ENCODE measurements around the gene TOMM34.
A peak's percentile ranks its signal among the peaks of the same experiment; 100 is the strongest.

TOMM34 gene

DNA sequence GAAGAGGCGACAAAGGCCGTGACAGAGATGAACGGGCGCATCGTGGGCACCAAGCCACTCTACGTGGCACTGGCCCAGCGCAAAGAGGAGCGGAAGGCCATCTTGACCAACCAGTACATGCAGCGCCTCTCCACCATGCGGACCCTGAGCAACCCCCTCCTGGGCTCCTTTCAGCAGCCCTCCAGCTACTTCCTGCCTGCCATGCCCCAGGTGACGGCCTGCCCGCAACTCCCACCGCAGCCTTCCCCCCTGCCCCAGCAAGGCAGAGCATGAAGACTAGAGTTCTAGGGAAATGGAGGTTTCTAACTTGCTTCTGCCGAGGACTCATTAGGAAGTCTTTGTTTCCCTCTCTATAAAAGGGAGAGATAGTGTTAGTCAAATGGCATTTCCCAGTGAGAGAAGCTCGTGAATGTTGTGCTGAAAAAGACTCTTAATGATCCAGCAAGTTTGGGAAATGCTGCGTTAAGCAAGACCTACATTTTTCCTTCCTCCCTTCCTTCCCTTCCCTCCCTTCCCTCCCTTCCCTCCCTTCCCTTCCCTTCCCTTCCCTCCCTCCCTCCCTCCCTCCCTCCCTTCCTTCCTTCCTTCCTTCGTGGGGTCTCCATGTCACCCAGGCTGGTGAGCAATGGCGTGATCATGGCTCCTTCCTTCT is 29.6 kb downstream of the TOMM34 start:
- no peak for DNase-seq

- no peak for DNase-seq
These were observed 31.6 kb downstream of the TOMM34 start for GRCh38 chr20:44928595-44928994.

- DNase-seq: no peak
These were observed 35.7 kb downstream of the TOMM34 start for GRCh38 chr20:44924541-44924940.

DNA sequence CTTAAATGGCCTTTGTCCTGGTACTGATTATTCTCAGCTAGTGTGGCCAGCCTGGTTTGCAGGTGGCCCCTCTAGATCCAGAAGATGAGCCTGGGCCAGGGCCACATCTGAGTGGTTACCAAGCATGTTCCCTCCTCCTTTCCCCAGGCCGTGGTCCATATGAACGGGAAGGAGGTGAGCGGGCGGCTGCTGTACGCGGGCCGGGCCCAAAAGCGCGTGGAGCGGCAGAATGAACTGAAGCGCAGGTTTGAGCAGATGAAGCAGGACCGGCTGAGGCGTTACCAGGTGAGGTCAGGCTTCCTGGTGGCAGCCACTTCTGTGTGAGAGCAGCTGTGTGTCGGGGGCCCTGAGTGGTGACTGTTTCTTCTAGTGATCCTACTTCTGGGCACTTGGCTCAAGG is 38.8 kb downstream of the TOMM34 start:
- no peak for DNase-seq

GRCh38 chr20:44918761-44919160 is 41.4 kb downstream of the TOMM34 start:
- no peak for DNase-seq

DNA sequence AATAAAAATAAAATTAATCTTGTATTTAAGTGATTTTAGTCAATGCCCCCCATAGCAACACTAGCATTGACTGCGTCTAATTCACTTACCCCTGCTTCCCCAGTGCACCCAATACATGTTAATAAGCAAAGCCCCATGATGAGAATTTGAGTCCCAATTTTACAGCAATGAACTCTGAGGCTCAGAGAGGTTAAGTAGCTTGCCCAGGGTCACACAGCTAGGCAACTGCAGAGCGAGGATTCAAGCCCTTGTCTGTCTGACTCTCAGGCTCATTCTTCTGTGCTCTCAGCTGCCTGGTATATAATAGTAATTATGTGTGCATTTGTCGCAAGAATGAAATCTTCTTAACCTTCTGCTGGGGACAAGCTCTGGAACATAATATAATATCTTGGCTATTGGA is 41.9 kb downstream of the TOMM34 start:
- no peak for DNase-seq

GRCh38 chr20:44917399-44917798 is 42.8 kb downstream of the TOMM34 start:
- no peak for DNase-seq

DNA sequence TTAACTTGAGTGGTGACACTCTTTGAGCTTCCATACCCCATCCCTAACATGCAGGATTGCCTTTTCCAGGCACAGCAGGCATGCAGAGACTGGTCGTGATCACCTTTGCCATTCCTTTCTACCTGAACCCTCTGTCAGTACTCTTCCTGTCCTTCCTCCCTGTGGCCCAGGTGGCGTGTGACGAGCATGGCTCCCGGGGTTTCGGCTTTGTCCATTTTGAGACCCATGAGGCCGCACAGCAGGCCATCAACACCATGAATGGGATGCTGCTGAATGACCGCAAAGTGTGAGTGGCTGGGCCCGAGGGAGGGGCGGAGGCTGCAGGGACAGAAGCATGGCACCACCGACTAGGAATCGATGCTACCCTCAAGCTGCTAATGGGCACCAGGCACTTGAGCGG is 43.6 kb downstream of the TOMM34 start:
- DNase-seq: no peak

GRCh38 chr20:44914924-44915323 is 45.3 kb downstream of the TOMM34 start:
- no peak for DNase-seq

- no peak for DNase-seq
These were observed 48.0 kb downstream of the TOMM34 start for GRCh38 chr20:44912189-44912588.

DNA sequence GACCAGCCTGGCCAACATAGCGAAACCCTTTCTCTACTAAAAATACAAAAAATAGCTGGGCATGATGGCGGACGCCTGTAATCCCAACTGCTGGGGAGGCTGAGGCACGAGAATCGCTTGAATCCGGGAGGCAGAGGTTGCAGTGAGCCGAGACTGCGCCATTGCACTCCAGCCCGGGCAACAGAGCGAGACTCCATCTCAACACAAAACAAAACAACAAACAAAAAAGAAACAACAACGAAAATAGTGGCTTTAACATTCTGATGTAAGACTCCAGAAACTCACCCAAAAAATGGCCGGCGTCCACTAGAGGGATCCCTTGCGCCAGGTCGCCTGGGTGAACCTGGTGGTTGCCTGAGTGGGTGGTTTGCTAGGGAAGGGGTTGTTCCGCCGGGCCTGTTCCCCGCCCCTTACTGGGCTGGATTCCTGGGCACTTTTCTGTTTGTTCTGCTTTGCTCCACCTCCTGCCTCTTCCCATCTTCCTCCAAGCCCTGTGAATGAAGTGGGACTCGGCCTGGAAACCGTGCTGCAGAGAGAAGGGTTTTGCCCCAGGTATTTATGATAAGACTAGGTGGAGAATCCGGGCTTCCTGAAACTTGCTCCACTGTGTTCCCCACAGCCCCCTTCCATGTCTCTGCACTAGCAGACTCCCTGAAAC is 48.8 kb downstream of the TOMM34 start:
- DNase-seq: peak; percentile 47

DNA sequence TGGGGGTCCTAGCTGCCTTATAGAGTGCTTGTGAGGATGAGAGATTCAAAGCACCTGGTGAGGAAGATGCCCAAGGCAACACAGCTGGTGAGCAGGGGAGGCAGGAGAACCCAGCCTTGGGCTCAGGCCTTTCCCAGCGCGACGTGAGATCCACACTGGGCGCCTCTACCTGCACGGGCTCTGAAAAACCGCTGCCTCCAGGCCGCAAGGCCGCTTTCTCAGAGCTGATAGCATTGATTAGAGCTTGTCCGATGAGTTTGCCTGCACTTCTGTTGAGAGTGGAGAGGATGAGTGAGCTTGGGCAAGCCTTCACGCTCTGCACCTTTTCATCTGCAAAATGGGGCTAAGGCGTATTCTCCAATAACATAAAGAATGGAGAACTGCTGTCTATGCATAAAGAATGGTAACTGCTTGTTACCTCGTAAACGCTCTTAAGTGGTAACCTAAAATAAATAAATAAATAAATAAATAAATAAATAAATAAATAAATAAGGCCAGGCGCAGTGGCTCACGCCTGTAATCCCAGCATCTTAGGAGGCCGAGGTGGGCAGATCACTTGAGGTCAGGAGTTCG is 49.4 kb downstream of the TOMM34 start:
- DNase-seq: no peak

DNA sequence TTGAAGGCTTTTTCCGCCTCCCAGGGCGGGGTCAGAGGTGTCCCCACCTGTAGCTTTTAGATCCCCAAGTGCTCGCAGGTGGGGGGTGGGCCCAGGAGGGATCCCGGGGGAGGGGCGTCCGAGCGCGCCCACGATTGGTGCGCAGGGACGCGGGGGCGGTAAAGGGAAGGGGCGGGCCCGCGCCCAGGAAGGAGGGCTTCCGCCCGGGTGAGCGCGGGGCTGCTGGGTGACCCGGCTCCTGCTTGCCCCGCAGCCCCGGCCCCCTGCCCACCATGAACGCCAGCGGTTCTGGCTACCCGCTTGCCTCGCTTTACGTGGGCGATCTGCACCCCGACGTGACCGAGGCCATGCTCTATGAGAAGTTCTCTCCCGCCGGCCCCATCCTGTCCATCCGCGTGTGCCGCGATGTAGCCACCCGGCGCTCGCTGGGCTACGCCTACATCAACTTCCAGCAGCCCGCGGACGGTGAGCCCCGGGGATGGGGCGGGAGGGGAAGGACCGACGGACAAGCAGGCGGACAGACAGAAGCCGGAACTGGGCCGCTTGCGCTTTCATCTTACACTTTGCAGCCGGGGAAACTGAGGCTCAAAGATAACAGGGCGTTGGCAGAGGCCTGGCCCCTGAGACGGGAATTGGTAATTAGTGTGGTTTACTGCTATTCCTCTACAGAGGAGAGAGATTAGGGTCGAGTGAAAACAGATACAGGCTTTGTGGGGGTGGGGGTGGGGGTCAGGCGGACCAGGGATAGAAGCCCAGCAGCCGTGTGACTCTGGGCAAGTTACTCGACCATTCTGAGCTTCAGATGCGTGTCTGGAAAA is 50.1 kb downstream of the TOMM34 start, which contains the start of gene PABPC1L:
PABPC1L (plus strand) TSS at position 189 of the 818 bp plus-strand sequence; CDS start at position 273, 84 bp downstream.
- DNase-seq: peak; percentile 52

DNA sequence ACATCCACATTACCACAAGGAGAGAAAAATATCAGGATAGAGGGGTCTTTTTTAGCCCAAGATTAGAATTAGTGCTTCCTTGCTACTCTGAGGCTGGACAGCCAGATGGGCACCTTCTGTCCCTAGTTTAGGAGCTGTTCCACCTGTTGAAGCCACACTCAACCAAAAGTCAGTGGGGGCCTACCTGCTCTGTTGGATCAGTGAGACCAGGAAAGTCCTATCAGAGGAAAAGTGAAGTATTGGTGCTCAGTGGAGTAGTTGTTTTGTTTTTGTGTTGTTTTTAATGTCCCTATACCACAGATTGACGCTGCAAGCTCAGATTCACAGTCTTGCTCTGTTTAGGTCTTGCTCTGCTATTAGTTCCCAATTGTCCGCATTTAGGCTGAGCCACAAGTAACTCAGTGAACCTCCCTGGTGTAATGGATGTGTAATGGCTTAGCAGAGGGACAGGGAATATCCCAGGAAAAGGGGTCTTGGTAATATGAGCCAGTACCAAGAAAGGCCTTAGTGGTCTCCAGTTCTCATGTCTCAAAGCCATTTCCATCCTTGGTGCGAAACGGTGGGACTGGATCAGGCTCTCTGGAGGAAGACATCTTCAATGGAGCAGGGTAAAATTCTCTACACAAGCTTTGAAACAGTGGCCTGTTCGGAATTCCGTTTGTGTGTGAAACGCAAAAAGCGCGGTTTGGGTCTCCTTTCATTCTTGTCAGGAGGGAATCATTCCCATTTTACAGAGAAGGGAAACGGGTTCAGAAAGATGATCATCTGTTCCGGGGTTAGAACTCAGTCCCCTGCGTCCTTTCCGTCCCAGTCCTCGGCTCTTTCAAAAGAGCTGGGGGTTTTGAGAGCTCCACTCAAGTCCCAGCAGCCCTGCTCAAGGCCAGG is 51.0 kb downstream of the TOMM34 start:
- DNase-seq: no peak

GRCh38 chr20:44904377-44904776 is 55.8 kb downstream of the TOMM34 start:
- DNase-seq: no peak

DNA sequence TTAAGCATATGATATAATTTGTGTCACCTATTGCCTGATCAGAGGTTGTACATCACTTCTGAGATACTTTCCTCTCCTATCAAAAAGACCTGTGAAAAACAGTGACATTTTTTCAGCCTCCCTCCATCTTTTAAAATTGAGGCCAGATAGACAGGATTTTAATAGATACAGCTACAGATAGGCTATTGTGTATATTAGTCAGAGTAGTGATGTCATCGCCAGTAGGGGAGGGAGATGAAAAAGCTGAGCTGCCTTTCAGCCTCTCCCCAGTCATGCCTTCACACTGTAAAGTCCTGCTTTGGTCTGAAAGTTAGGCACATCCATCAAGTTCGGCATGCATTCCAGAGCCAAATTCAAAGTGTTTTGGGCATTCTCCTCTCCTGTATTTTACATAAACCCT is 58.2 kb downstream of the TOMM34 start:
- peak; percentile 31 for DNase-seq

DNA sequence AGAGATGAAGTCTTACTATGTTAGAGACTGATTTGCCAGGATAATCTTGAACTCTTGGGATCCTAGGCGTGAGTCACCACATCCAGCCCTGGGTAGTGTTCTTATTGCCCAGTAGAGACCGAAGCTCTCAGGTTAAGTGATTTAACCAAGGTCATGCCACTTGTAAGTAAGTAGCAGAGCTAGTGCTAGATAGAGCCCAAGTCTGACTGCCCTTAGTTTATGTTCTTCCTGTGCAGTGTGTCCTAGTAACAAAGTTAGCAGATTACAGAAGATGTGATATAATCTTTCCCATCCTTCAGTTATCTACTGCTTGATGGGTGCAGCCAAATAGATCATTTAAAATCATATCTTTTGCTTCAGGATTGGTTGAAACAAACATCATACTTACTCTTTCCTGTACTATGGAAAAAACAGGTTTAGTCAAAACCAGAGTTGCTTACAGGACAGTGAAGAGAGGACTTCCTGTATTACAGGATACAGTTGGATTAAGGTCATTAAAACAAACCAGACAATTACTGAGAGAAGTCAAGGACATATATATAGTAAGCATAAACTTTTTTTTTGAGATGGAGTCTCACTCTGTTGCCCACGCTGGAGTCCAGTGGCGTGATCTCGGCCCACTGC is 59.9 kb downstream of the TOMM34 start:
- DNase-seq: no peak

DNA sequence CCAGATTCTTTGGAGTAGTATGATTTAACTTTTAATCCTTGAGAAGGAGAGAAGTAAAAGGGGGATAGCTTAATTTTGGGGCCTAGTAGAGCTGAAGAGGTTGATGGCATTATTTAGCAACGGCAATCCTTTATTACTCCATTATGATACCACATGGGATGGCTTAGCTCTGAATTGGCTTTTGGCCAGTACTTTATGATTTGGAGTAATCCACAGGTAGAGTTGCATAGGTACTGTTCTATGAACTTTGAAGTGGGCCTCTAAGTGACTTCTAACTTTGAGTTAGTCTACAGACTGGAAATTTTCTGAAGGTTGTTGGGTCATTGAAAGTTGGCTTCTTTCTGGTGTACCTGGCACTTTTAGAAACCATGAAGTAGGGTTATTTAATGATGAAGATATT is 63.1 kb downstream of the TOMM34 start:
- DNase-seq: no peak

GRCh38 chr20:44896583-44896982 is 63.6 kb downstream of the TOMM34 start:
- DNase-seq: no peak

DNA sequence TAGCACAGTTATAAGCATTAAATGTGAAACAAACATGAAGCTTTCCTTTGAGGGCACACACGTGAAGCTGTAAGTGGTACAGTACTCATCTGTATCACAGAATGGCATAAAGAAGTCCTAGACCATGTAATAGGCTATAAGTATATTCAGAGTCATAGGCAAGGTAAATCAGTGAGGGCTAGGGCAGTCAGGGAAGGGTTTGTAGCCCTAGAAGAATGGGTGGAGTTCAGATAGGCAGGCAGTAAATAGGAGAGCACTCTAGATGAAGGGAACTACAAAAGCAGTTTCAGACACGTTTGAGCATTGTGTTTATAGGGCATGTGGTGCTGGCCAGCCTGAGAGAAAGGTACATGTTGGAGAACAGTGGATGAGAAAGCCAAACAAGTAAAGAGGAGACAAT is 65.2 kb downstream of the TOMM34 start:
- DNase-seq: no peak

Data from fibroblast of skin of scalp (primary cell).